Type B pancreatic cell (in vitro differentiated cells): Measurements from ENCODE around the gene SI. TPM values are rescaled to one million over a fixed set of nuclear protein-coding genes. Genes with fewer than 3 reads are reported as not detected.
"Not testable (repeated sequence)": the region's sequence is repeated elsewhere in the genome, so short reads cannot be mapped to it uniquely, and the experiment has no call there.

Source experiments
- DNase-seq: peaks from one replicate; pipeline ENCODE4 v3.0.0; 2021; ENCODE audit warnings: mixed read lengths; ENCODE audit not compliant: unreplicated experiment; ENCODE audit errors: extremely low spot score
- H3K27ac Mint-ChIP-seq: 2 replicates; pipeline ENCODE4 v1.8.0; 2021; ENCODE audit warnings: mild to moderate bottlenecking, mixed read lengths
- H3K27me3 Mint-ChIP-seq: 2 replicates; pipeline ENCODE4 v1.8.0; 2021; ENCODE audit warnings: mixed read lengths
- H3K36me3 Mint-ChIP-seq: 2 replicates; pipeline ENCODE4 v1.8.0; 2021; ENCODE audit warnings: mixed read lengths
- H3K4me1 Mint-ChIP-seq: one replicate; pipeline ENCODE4 v1.8.0; 2021; ENCODE audit warnings: mixed read lengths; ENCODE audit not compliant: unreplicated experiment
- H3K4me3 Mint-ChIP-seq: 2 replicates; pipeline ENCODE4 v1.8.0; 2021; ENCODE audit warnings: mild to moderate bottlenecking, mixed read lengths
- H3K9me3 Mint-ChIP-seq: 2 replicates; pipeline ENCODE4 v1.8.0; 2021; ENCODE audit warnings: mixed read lengths
- CTCF ChIP-seq: fragments of 200-600 bp; sonication (generic); conservative IDR thresholded peaks from 2 replicates; pipeline ENCODE4 v1.5.0; 2021; ENCODE audit warnings: antibody characterized with exemption, mild to moderate bottlenecking
- total RNA-seq: library from RNA; stranded (reverse); gene quantifications from 2 replicates; pipeline ENCODE4 v1.2.1, GENCODE V29; 2021; ENCODE audit warnings: low replicate concordance

SI gene
- total RNA-seq, 1 donor from 2014 or later: 4.7 TPM

- Mint-ChIP-seq H3K27ac (no peak overlapping the region), H3K4me3 (no peak overlapping the region), H3K36me3 (no peaks in the 10 kb centered on the region), H3K27me3 (no peaks in the 10 kb centered on the region), H3K9me3 (no peaks in the 10 kb centered on the region), H3K4me1 (no peaks in the 10 kb centered on the region)
- no peak for TF ChIP-seq CTCF
- DNase-seq: no peak
Observed at GRCh38 chr3:164962610-164963009, 115.7 kb downstream of the SI start.

- Mint-ChIP-seq H3K36me3 (no peaks in the 10 kb centered on the region), H3K27ac (no peak overlapping the region), H3K4me3 (no peak overlapping the region), H3K9me3 (no peaks in the 10 kb centered on the region), H3K27me3 (peaks cover 2% of the 10 kb centered on the region), H3K4me1 (no peaks in the 10 kb centered on the region)
- TF ChIP-seq CTCF: no peak
- DNase-seq: no peak
Observed at GRCh38 chr3:164952966-164953365, 125.3 kb downstream of the SI start.

GRCh38 chr3:164951403-164951802 is 126.9 kb downstream of the SI start:
- not testable (repeated sequence) for H3K27ac Mint-ChIP-seq, H3K4me3 Mint-ChIP-seq, H3K27me3 Mint-ChIP-seq, H3K9me3 Mint-ChIP-seq, DNase-seq, H3K36me3 Mint-ChIP-seq, H3K4me1 Mint-ChIP-seq

- no peaks in the 10 kb centered on the region for H3K4me1 Mint-ChIP-seq
- no peak overlapping the region for H3K4me3 Mint-ChIP-seq
- no peak for TF ChIP-seq CTCF
- no peaks in the 10 kb centered on the region for H3K36me3 Mint-ChIP-seq
- H3K9me3 Mint-ChIP-seq: no peaks in the 10 kb centered on the region
- DNase-seq: no peak
- H3K27ac Mint-ChIP-seq: no peak overlapping the region
- H3K27me3 Mint-ChIP-seq: no peaks in the 10 kb centered on the region
Observed at GRCh38 chr3:164940745-164941144, 137.6 kb downstream of the SI start.

GRCh38 chr3:164929642-164930041 is 148.7 kb downstream of the SI start:
- Mint-ChIP-seq H3K9me3 (no peaks in the 10 kb centered on the region), H3K36me3 (no peaks in the 10 kb centered on the region), H3K27me3 (no peaks in the 10 kb centered on the region), H3K27ac (no peak overlapping the region), H3K4me3 (no peak overlapping the region), H3K4me1 (no peaks in the 10 kb centered on the region)
- TF ChIP-seq CTCF: no peak
- no peak for DNase-seq

Other genes with a start within 250 kb of the SI start
- gene SLITRK3, start 117.9 kb upstream of the SI start, total RNA-seq: 0.12 and 8.4 TPM in 2 replicates